Endothelial cell of umbilical vein (primary cell): ENCODE measurements around the gene SESTD1.

ENCODE experiments used
- EZH2 ChIP-seq: IDR thresholded peaks from 2 replicates; pipeline ENCODE4 v1.6.1; 2012; ENCODE audit warnings: borderline replicate concordance, low read depth, mild to moderate bottlenecking, moderate library complexity, low read length, inconsistent platforms; ENCODE audit not compliant: severe bottlenecking
- POLR2A ChIP-seq: IDR thresholded peaks from 2 replicates; pipeline ENCODE4 v1.6.1; 2012; ENCODE audit warnings: low read depth, mild to moderate bottlenecking, control low read depth, low read length

DNA sequence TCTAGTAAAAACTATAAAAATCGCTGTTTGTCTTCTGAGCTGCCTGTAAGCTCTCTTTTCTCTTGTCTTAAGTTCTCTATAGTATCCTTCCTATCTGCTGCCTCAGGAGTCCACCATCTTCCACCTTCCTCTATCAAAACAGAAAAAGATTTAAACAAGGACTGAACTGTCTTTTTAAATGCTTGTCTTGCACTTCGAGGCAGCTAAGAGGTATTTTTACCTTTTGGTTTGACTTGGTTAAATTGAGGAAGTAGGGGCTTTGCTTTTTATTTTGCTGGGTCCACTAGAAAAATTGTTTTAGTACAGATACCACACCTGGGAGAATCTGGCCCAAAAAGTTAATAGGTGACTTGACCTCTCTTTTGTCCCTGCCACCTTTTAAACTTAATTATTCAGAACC, 12.2 kb downstream of the SESTD1 start:
- no peak for TF ChIP-seq POLR2A
- no peak for TF ChIP-seq EZH2
